Type B pancreatic cell (in vitro differentiated cells): ENCODE results near the gene AK1. TPM values are rescaled to one million over a fixed set of nuclear protein-coding genes. Genes with fewer than 3 reads are reported as not detected.
"Not testable (repeated sequence)": the region's sequence is repeated elsewhere in the genome, so short reads cannot be mapped to it uniquely, and the experiment has no call there.

Source experiments
- DNase-seq: peaks from one replicate; pipeline ENCODE4 v3.0.0; 2021; ENCODE audit warnings: mixed read lengths; ENCODE audit not compliant: unreplicated experiment; ENCODE audit errors: extremely low spot score
- H3K27ac Mint-ChIP-seq: 2 replicates; pipeline ENCODE4 v1.8.0; 2021; ENCODE audit warnings: mild to moderate bottlenecking, mixed read lengths
- H3K27me3 Mint-ChIP-seq: 2 replicates; pipeline ENCODE4 v1.8.0; 2021; ENCODE audit warnings: mixed read lengths
- H3K36me3 Mint-ChIP-seq: 2 replicates; pipeline ENCODE4 v1.8.0; 2021; ENCODE audit warnings: mixed read lengths
- H3K4me1 Mint-ChIP-seq: one replicate; pipeline ENCODE4 v1.8.0; 2021; ENCODE audit warnings: mixed read lengths; ENCODE audit not compliant: unreplicated experiment
- H3K4me3 Mint-ChIP-seq: 2 replicates; pipeline ENCODE4 v1.8.0; 2021; ENCODE audit warnings: mild to moderate bottlenecking, mixed read lengths
- H3K9me3 Mint-ChIP-seq: 2 replicates; pipeline ENCODE4 v1.8.0; 2021; ENCODE audit warnings: mixed read lengths
- CTCF ChIP-seq: fragments of 200-600 bp; sonication (generic); conservative IDR thresholded peaks from 2 replicates; pipeline ENCODE4 v1.5.0; 2021; ENCODE audit warnings: antibody characterized with exemption, mild to moderate bottlenecking
- total RNA-seq: library from RNA; stranded (reverse); gene quantifications from 2 replicates; pipeline ENCODE4 v1.2.1, GENCODE V29; 2021; ENCODE audit warnings: low replicate concordance

The AK1 gene
- total RNA-seq, 1 donor from 2014 or later, result 59.8 TPM

GRCh38 chr9:127885508-127886281 is 8.2 kb upstream of the AK1 start:
- H3K27ac Mint-ChIP-seq, result no peak overlapping the region
- H3K4me3 Mint-ChIP-seq, result no peak overlapping the region
- H3K27me3 Mint-ChIP-seq, result no peaks in the 10 kb centered on the region
- TF ChIP-seq CTCF, result no peak
- H3K4me1 Mint-ChIP-seq, result no peaks in the 10 kb centered on the region
- no peak for DNase-seq
- peaks cover 12% of the 10 kb centered on the region for H3K36me3 Mint-ChIP-seq
- H3K9me3 Mint-ChIP-seq, result no peaks in the 10 kb centered on the region

- H3K27me3 Mint-ChIP-seq, result no peaks in the 10 kb centered on the region
- H3K27ac Mint-ChIP-seq, result no peak overlapping the region
- H3K9me3 Mint-ChIP-seq, result no peaks in the 10 kb centered on the region
- DNase-seq, result no peak
- H3K36me3 Mint-ChIP-seq, result peaks cover 12% of the 10 kb centered on the region
- no peak for TF ChIP-seq CTCF
- H3K4me3 Mint-ChIP-seq, result no peak overlapping the region
- H3K4me1 Mint-ChIP-seq, result no peaks in the 10 kb centered on the region
Observed at GRCh38 chr9:127884976-127885490, 7.6 kb upstream of the AK1 start.

GRCh38 chr9:127884427-127884911 is 7.0 kb upstream of the AK1 start:
- Mint-ChIP-seq H3K9me3 (no peaks in the 10 kb centered on the region), H3K27ac (no peak overlapping the region), H3K27me3 (no peaks in the 10 kb centered on the region), H3K4me1 (no peaks in the 10 kb centered on the region), H3K4me3 (no peak overlapping the region), H3K36me3 (peaks cover 12% of the 10 kb centered on the region)
- TF ChIP-seq CTCF, result no peak
- no peak for DNase-seq

GRCh38 chr9:127883959-127884358 is 6.5 kb upstream of the AK1 start:
- DNase-seq, result no peak
- Mint-ChIP-seq H3K4me1 (no peaks in the 10 kb centered on the region), H3K9me3 (no peaks in the 10 kb centered on the region), H3K27ac (no peak overlapping the region), H3K27me3 (no peaks in the 10 kb centered on the region), H3K36me3 (peaks cover 12% of the 10 kb centered on the region), H3K4me3 (no peak overlapping the region)
- TF ChIP-seq CTCF, result no peak

GRCh38 chr9:127881715-127882114 is 4.2 kb upstream of the AK1 start:
- H3K9me3 Mint-ChIP-seq, H3K27ac Mint-ChIP-seq, H3K4me1 Mint-ChIP-seq, H3K4me3 Mint-ChIP-seq, DNase-seq, H3K36me3 Mint-ChIP-seq, H3K27me3 Mint-ChIP-seq: not testable (repeated sequence)

GRCh38 chr9:127880143-127880542 is 2.7 kb upstream of the AK1 start:
- Mint-ChIP-seq H3K4me3 (no peak overlapping the region), H3K4me1 (peaks cover 15% of the 10 kb centered on the region), H3K27me3 (no peaks in the 10 kb centered on the region), H3K36me3 (peaks cover 5% of the 10 kb centered on the region), H3K27ac (no peak overlapping the region), H3K9me3 (no peaks in the 10 kb centered on the region)
- no peak for TF ChIP-seq CTCF
- no peak for DNase-seq
